WERI-Rb-1 (cell line): ENCODE results near the gene GALK2.
A peak's percentile ranks its signal among the peaks of the same experiment; 100 is the strongest.

Source experiments
- DNase-seq: peaks from one replicate; pipeline ENCODE4 v3.0.0-alpha.2; 2020
- H3K27ac ChIP-seq: fragments of 250-450 bp; sonication (Bioruptor Pico); 2 replicates; pipeline ENCODE4 v1.5.1; 2020; ENCODE audit warnings: mild to moderate bottlenecking, moderate library complexity
- H3K27me3 ChIP-seq: fragments of 250-450 bp; sonication (Bioruptor Pico); 2 replicates; pipeline ENCODE4 v1.5.1; 2021; ENCODE audit warnings: mild to moderate bottlenecking, low read depth, moderate library complexity; ENCODE audit not compliant: insufficient read depth, severe bottlenecking
- H3K36me3 ChIP-seq: fragments of 250-450 bp; sonication (Bioruptor Pico); 2 replicates; pipeline ENCODE4 v1.5.1; 2020; ENCODE audit warnings: mild to moderate bottlenecking, moderate library complexity
- H3K4me3 ChIP-seq: 2 replicates; pipeline ENCODE4 v1.5.1; 2011; ENCODE audit warnings: low read depth, mild to moderate bottlenecking, control low read depth, low read length
- H3K9me3 ChIP-seq: fragments of 250-450 bp; sonication (Bioruptor Pico); 2 replicates; pipeline ENCODE4 v1.5.1; 2021; ENCODE audit warnings: mild to moderate bottlenecking, moderate library complexity; ENCODE audit not compliant: severe bottlenecking
- CTCF ChIP-seq: IDR thresholded peaks from 2 replicates; pipeline ENCODE4 v1.5.1; 2011; ENCODE audit warnings: low read depth, mild to moderate bottlenecking, control low read depth, inconsistent platforms, low read length

GALK2 gene

GRCh38 chr15:49148298-49148697 lies 21.7 kb upstream of the GALK2 start:
- TF ChIP-seq CTCF: no peak
- no peak overlapping the region for H3K4me3 ChIP-seq
- no peak for DNase-seq
- peaks cover 14% of the 10 kb centered on the region for H3K36me3 ChIP-seq
- no peaks in the 10 kb centered on the region for H3K27me3 ChIP-seq
- H3K9me3 ChIP-seq: no peaks in the 10 kb centered on the region
- H3K27ac ChIP-seq: no peak overlapping the region

- no peak for TF ChIP-seq CTCF
- H3K9me3 ChIP-seq: no peaks in the 10 kb centered on the region
- no peaks in the 10 kb centered on the region for H3K27me3 ChIP-seq
- H3K36me3 ChIP-seq: peaks cover 10% of the 10 kb centered on the region
- H3K27ac ChIP-seq: no peak overlapping the region
- H3K4me3 ChIP-seq: no peak overlapping the region
- no peak for DNase-seq
These were observed 21.3 kb upstream of the GALK2 start for GRCh38 chr15:49148727-49149126.

GRCh38 chr15:49151831-49152230 lies 18.2 kb upstream of the GALK2 start:
- Histone ChIP-seq H3K27me3 (no peaks in the 10 kb centered on the region), H3K9me3 (no peaks in the 10 kb centered on the region), H3K4me3 (no peak overlapping the region), H3K36me3 (no peaks in the 10 kb centered on the region; the same call in 1 of the 2 replicates), H3K27ac (no peak overlapping the region)
- DNase-seq: no peak
- TF ChIP-seq CTCF: no peak

- DNase-seq: no peak
- no peaks in the 10 kb centered on the region for H3K27me3 ChIP-seq
- H3K27ac ChIP-seq: no peak overlapping the region
- TF ChIP-seq CTCF: no peak
- no peaks in the 10 kb centered on the region; the same call in 1 of the 2 replicates for H3K36me3 ChIP-seq
- no peak overlapping the region for H3K4me3 ChIP-seq
- H3K9me3 ChIP-seq: no peaks in the 10 kb centered on the region
These were observed 17.3 kb upstream of the GALK2 start for GRCh38 chr15:49152552-49153312.

GRCh38 chr15:49154359-49154758 lies 15.7 kb upstream of the GALK2 start:
- H3K27me3 ChIP-seq: no peaks in the 10 kb centered on the region
- H3K9me3 ChIP-seq: no peaks in the 10 kb centered on the region
- peak overlapping the region; percentile 98 for H3K4me3 ChIP-seq
- peak overlapping the region; percentile 79; the same call in 1 of the 2 replicates for H3K27ac ChIP-seq
- H3K36me3 ChIP-seq: no peaks in the 10 kb centered on the region; the same call in 1 of the 2 replicates
- TF ChIP-seq CTCF: no peak
- DNase-seq: no peak

- no peak for TF ChIP-seq CTCF
- Histone ChIP-seq H3K9me3 (no peaks in the 10 kb centered on the region), H3K4me3 (peak overlapping the region; percentile 98), H3K27me3 (no peaks in the 10 kb centered on the region), H3K27ac (peak overlapping the region; percentile 79), H3K36me3 (no peaks in the 10 kb centered on the region; the same call in 1 of the 2 replicates)
- no peak for DNase-seq
These were observed 15.3 kb upstream of the GALK2 start for GRCh38 chr15:49154799-49155109.
